Fibroblast of lung (primary cell): ENCODE measurements around the gene GDAP2. TPM values are rescaled to one million over a fixed set of nuclear protein-coding genes. Genes with fewer than 3 reads are reported as not detected.

Source experiments
- DNase-seq, 2 donors: peaks; one replicate each; pipeline versions ENCODE4 v3.0.0 to v3.0.0-alpha.2; 2010; ENCODE audit warnings: low read depth in 2 of 2
- H2AFZ ChIP-seq: 2 replicates; pipeline ENCODE4 v1.5.1; 2012; ENCODE audit warnings: low read length, control low read depth, inconsistent platforms
- H3K27ac ChIP-seq: 2 replicates; pipeline ENCODE4 v1.5.1; 2011; ENCODE audit warnings: low read length, control low read depth; ENCODE audit not compliant: insufficient read depth
- H3K27me3 ChIP-seq: 2 replicates; pipeline ENCODE4 v1.5.1; 2011; ENCODE audit warnings: mild to moderate bottlenecking, low read length; ENCODE audit not compliant: control insufficient read depth, insufficient read depth
- H3K36me3 ChIP-seq: 2 replicates; pipeline ENCODE4 v1.5.1; 2011; ENCODE audit warnings: low read length; ENCODE audit not compliant: control insufficient read depth, insufficient read depth
- H3K4me1 ChIP-seq: 2 replicates; pipeline ENCODE4 v1.5.1; 2011; ENCODE audit warnings: low read length; ENCODE audit not compliant: control insufficient read depth, insufficient read depth; ENCODE audit errors: extremely low read depth
- H3K4me2 ChIP-seq: 2 replicates; pipeline ENCODE4 v1.5.1; 2011; ENCODE audit warnings: low read length, control low read depth; ENCODE audit not compliant: insufficient read depth; ENCODE audit errors: extremely low read depth
- H3K4me3 ChIP-seq, 4 experiments: fragments of 200-600 bp in 1 of 4; sonication (generic) in 1 of 4; replicated peaks in 1 of 4; 2 replicates each; pipeline ENCODE4 v1.5.1; 2011 to 2016; ENCODE audit warnings: low read length in 4 of 4, low read depth in 3 of 4, mild to moderate bottlenecking in 3 of 4, control low read depth in 2 of 4, inconsistent platforms in 1 of 4, mixed read lengths in 1 of 4; ENCODE audit not compliant: insufficient read depth in 1 of 4; ENCODE audit errors: control extremely low read depth in 1 of 4
- H3K79me2 ChIP-seq: 2 replicates; pipeline ENCODE4 v1.5.1; 2012; ENCODE audit warnings: mild to moderate bottlenecking, low read length, inconsistent platforms; ENCODE audit not compliant: control insufficient read depth, insufficient read depth
- H3K9ac ChIP-seq: 2 replicates; pipeline ENCODE4 v1.5.1; 2011; ENCODE audit warnings: mild to moderate bottlenecking, low read length, control low read depth; ENCODE audit not compliant: insufficient read depth
- H3K9me3 ChIP-seq: 2 replicates; pipeline ENCODE4 v1.5.1; 2012; ENCODE audit warnings: low read depth, low read length; ENCODE audit not compliant: control insufficient read depth, insufficient read depth
- H4K20me1 ChIP-seq: 2 replicates; pipeline ENCODE4 v1.5.1; 2011; ENCODE audit warnings: low read length; ENCODE audit not compliant: control insufficient read depth, insufficient read depth; ENCODE audit errors: extremely low read depth
- EZH2 ChIP-seq: IDR thresholded peaks from 2 replicates; pipeline ENCODE4 v1.5.1; 2012; ENCODE audit warnings: low read length, control low read depth, mild to moderate bottlenecking; ENCODE audit errors: missing control alignments
- polyA plus RNA-seq, 2 donors: library from polyadenylated mRNA; depleted of rRNA in 1 of 2; stranded (reverse) in 1 of 2; unstranded in 1 of 2; fragments of >200 nt; gene quantifications; 2 replicates each; pipeline ENCODE4 v1.2.1, GENCODE V29; 2011 to 2012; ENCODE audit warnings: missing spikeins in 1 of 2
- total RNA-seq: library from RNA; depleted of rRNA; stranded (reverse); fragments of >200 nt; gene quantifications from 2 replicates; pipeline ENCODE4 v1.2.1, GENCODE V29; 2014
- TF ChIP-seq, protein P1 (sequence below), 2 donors: IDR thresholded peaks in 1 of 2; conservative IDR thresholded peaks in 1 of 2; 1 replicate in 1 of 2; 2 replicates in 1 of 2; pipeline ENCODE4 v1.5.1; 2011 to 2012; ENCODE audit warnings: low read length in 2 of 2, control low read depth in 1 of 2, inconsistent platforms in 1 of 2, low read depth in 1 of 2, mild to moderate bottlenecking in 1 of 2

Gene GDAP2
- total and polyA plus RNA-seq, 2 donors (not counting 1 experiment from before 2014, with no cell fraction given), result 16.2 to 29.7 TPM

DNA sequence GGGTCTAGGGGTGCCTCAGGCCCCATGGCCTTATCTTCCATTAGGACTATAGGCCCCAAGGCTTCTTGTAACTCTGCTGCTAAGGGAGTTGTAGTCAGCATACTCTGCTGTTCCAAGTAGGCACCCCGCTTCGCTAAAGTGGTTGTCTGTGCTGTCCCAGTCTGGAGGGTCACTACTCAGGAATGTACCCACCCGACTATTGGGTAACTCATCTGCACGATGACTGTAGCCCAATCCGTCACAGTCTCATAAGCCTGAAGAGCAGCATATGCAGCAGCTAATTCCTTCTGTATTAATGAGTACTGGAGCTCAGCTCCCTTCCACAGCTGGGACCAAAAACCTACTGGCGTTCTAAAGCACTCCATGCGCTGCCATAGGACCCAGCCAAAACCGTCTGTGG lies 111.0 kb downstream of the GDAP2 start:
- H3K4me2 ChIP-seq, result no peak overlapping the region
- DNase-seq, result peak; percentile 45 to 61

DNA sequence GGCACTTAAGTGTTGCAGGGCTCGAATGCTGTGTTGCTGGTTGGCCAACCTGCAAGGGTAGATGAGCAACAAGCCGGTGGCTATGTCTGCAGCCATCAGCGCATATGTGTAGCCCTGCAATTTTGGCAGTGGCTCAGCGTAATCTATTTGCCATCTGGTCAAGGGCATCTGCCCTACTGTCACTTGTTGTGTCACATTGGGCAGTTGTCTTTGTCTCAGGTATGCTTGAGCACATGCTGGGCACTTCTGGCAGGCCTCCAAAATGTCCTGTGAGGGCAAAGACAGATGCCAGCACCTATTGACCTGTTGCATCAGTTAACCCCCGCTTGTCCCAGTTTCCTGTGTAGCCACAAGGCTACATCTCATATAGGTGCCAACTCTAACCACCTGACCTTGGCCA lies 111.8 kb downstream of the GDAP2 start:
- Histone ChIP-seq H3K9me3 (no peaks in the 10 kb centered on the region), H3K4me3 (no peak overlapping the region), H3K9ac (no peak overlapping the region), H3K4me1 (peaks cover 37% of the 10 kb centered on the region), H3K4me2 (no peak overlapping the region), H2AFZ (no peak overlapping the region), H3K36me3 (no peaks in the 10 kb centered on the region), H3K79me2 (no peaks in the 10 kb centered on the region), H3K27ac (no peak overlapping the region), H4K20me1 (no peaks in the 10 kb centered on the region), H3K27me3 (no peaks in the 10 kb centered on the region)
- TF ChIP-seq, protein P1, sequence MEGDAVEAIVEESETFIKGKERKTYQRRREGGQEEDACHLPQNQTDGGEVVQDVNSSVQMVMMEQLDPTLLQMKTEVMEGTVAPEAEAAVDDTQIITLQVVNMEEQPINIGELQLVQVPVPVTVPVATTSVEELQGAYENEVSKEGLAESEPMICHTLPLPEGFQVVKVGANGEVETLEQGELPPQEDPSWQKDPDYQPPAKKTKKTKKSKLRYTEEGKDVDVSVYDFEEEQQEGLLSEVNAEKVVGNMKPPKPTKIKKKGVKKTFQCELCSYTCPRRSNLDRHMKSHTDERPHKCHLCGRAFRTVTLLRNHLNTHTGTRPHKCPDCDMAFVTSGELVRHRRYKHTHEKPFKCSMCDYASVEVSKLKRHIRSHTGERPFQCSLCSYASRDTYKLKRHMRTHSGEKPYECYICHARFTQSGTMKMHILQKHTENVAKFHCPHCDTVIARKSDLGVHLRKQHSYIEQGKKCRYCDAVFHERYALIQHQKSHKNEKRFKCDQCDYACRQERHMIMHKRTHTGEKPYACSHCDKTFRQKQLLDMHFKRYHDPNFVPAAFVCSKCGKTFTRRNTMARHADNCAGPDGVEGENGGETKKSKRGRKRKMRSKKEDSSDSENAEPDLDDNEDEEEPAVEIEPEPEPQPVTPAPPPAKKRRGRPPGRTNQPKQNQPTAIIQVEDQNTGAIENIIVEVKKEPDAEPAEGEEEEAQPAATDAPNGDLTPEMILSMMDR (conservative IDR thresholded peaks at IDR 0.05 in 1 of 2, IDR thresholded peaks at IDR 0.05 in 1 of 2; ENCODE audit: low read depth in 1 of 2, low read length in 2 of 2), result no peak
- TF ChIP-seq EZH2, result no peak
- DNase-seq, result no peak

More for the DNA sequence above, 111.0 kb downstream of the GDAP2 start:
- Histone ChIP-seq H3K9ac (no peak overlapping the region), H3K27ac (no peak overlapping the region), H3K27me3 (no peaks in the 10 kb centered on the region), H3K36me3 (no peaks in the 10 kb centered on the region), H3K9me3 (no peaks in the 10 kb centered on the region), H4K20me1 (no peaks in the 10 kb centered on the region), H3K4me1 (peaks cover 35% of the 10 kb centered on the region), H2AFZ (no peak overlapping the region), H3K79me2 (no peaks in the 10 kb centered on the region), H3K4me3 (no peak overlapping the region)
- TF ChIP-seq, protein P1 (conservative IDR thresholded peaks at IDR 0.05 in 1 of 2, IDR thresholded peaks at IDR 0.05 in 1 of 2; ENCODE audit: low read depth in 1 of 2, low read length in 2 of 2), result no peak
- TF ChIP-seq EZH2, result no peak

DNA sequence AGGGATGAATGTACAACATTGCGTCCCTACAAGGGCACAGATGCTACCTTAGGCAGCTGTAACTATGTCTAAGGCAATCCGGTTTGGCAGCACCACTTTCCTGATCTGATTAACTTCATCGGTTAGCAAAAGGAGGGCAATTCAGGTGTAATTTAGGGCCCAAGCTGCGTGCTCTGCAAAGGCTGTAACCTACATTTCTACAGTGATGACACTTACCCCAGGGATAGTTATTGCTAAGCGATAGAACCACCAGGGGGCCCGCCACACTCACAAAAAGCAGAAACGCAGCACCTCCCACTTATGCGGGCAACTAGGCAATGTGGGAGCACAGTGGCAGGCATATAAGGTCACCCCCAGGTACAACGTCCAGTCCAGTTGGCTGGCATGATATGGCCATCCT lies 113.5 kb downstream of the GDAP2 start:
- Histone ChIP-seq H4K20me1 (no peaks in the 10 kb centered on the region), H3K27ac (no peak overlapping the region), H3K36me3 (no peaks in the 10 kb centered on the region), H3K4me1 (peaks cover 23% of the 10 kb centered on the region), H3K9me3 (no peaks in the 10 kb centered on the region), H3K27me3 (no peaks in the 10 kb centered on the region), H3K9ac (no peak overlapping the region), H2AFZ (no peak overlapping the region), H3K4me2 (no peak overlapping the region), H3K4me3 (no peak overlapping the region), H3K79me2 (no peaks in the 10 kb centered on the region)
- TF ChIP-seq, protein P1 (conservative IDR thresholded peaks at IDR 0.05 in 1 of 2, IDR thresholded peaks at IDR 0.05 in 1 of 2; ENCODE audit: low read depth in 1 of 2, low read length in 2 of 2), result no peak
- TF ChIP-seq EZH2, result no peak
- no peak for DNase-seq
